K562 (cell line): ENCODE data around the gene TRPC3. TPM values are rescaled to one million over a fixed set of nuclear protein-coding genes. Genes with fewer than 3 reads are reported as not detected.
A peak's percentile ranks its signal among the peaks of the same experiment; 100 is the strongest.

Experiments used
- BCL6 ChIP-seq: fragments of 250-450 bp; sonication (Bioruptor Pico); IDR thresholded peaks from 2 replicates; pipeline ENCODE4 v1.4.0; 2020
- BMI1 ChIP-seq: fragments of 150-350 bp; IDR thresholded peaks from 2 replicates; pipeline ENCODE4 v1.6.1; 2014; ENCODE audit warnings: low read length
- CGGBP1 ChIP-seq: fragments of 250-450 bp; sonication (Bioruptor Pico); IDR thresholded peaks from 2 replicates; pipeline ENCODE4 v1.9.0; 2021; ENCODE audit warnings: mild to moderate bottlenecking
- DMBX1 ChIP-seq: fragments of 250-450 bp; sonication (Bioruptor Pico); IDR thresholded peaks from 2 replicates; pipeline ENCODE4 v1.8.0; 2022; ENCODE audit warnings: inconsistent platforms, mild to moderate bottlenecking, moderate library complexity, borderline replicate concordance
- FOXP1 ChIP-seq: sonication (generic); formaldehyde crosslinking; IDR thresholded peaks from 2 replicates; pipeline ENCODE4 v1.8.0; 2022; ENCODE audit warnings: mild to moderate bottlenecking, missing genetic modification reagents
- PTTG1 ChIP-seq: fragments of 450-650 bp; IDR thresholded peaks from 2 replicates; pipeline ENCODE4 v1.6.1; 2016; ENCODE audit warnings: low read depth, mild to moderate bottlenecking, missing genetic modification characterization, missing compliant biosample characterization
- RBM17 ChIP-seq: fragments of 200-400 bp; formaldehyde crosslinking; IDR thresholded peaks from 2 replicates; pipeline ENCODE4 v1.6.1; 2017; ENCODE audit warnings: low read depth, mild to moderate bottlenecking, low read length, borderline replicate concordance
- SRSF1 ChIP-seq: fragments of 200-400 bp; formaldehyde crosslinking; IDR thresholded peaks from 2 replicates; pipeline ENCODE4 v1.6.1; 2017; ENCODE audit warnings: mild to moderate bottlenecking, low read depth, low read length, moderate library complexity
- SUPT5H ChIP-seq: fragments of 450-650 bp; IDR thresholded peaks from 2 replicates; pipeline ENCODE4 v1.6.1; 2016
- TAF1 ChIP-seq: IDR thresholded peaks from 2 replicates; pipeline ENCODE4 v1.6.1; 2011; ENCODE audit warnings: mild to moderate bottlenecking, low read length, moderate library complexity; ENCODE audit not compliant: insufficient read depth, control insufficient read depth, severe bottlenecking; ENCODE audit errors: extremely low read depth
- THAP12 ChIP-seq: fragments of 250-450 bp; sonication (Bioruptor Pico); IDR thresholded peaks from 2 replicates; pipeline ENCODE4 v1.9.0; 2021; ENCODE audit warnings: mild to moderate bottlenecking, inconsistent platforms
- ZBTB11 ChIP-seq, 3 experiments: fragments of 200-800 bp in 1 of 3; fragments of 250-450 bp in 1 of 3; fragments of 450-650 bp in 1 of 3; sonication (Bioruptor Pico) in 1 of 3; sonication (Bioruptor generic) in 1 of 3; formaldehyde crosslinking in 1 of 3; IDR thresholded peaks; 2 replicates each; pipeline versions ENCODE4 v1.6.1 to v1.8.0; 2016 to 2022; ENCODE audit warnings: mild to moderate bottlenecking in 2 of 3, missing genetic modification characterization in 2 of 3, missing compliant biosample characterization in 1 of 3, moderate library complexity in 1 of 3
- ZBTB2 ChIP-seq: fragments of 450-650 bp; IDR thresholded peaks from 2 replicates; pipeline ENCODE4 v1.6.1; 2016; ENCODE audit warnings: antibody characterized with exemption
- ZBTB8A ChIP-seq: fragments of 450-650 bp; IDR thresholded peaks from 2 replicates; pipeline ENCODE4 v1.6.1; 2018; ENCODE audit warnings: mild to moderate bottlenecking, moderate library complexity; ENCODE audit not compliant: partially characterized antibody
- ZHX1 ChIP-seq: fragments of 150-350 bp; conservative IDR thresholded peaks from 2 replicates; pipeline ENCODE4 v1.6.1; 2014; ENCODE audit warnings: low read length
- polyA plus RNA-seq, 8 experiments: library from polyadenylated mRNA; depleted of rRNA in 4 of 8; stranded (reverse) in 5 of 8; unstranded in 3 of 8; fragments of >200 nt; fragmentation: Nextera tagmentation in 2 of 8; fragmentation: Illumina TruSeq in 1 of 8; extraction: Ambion mirVana in 2 of 8; extraction: Trizol in 1 of 8; gene quantifications; 2 replicates each; pipeline versions ENCODE4 v1.2.1 to v1.2.3, GENCODE V29; 2011 to 2014; ENCODE audit warnings: inconsistent platforms in 1 of 8, missing spikeins in 1 of 8
- total RNA-seq, 7 experiments: library from RNA; depleted of rRNA in 6 of 7; stranded (reverse); fragments of >200 nt in 6 of 7; fragmentation: Illumina TruSeq in 2 of 7; extraction: Trizol in 2 of 7; gene quantifications; 2 replicates each; pipeline versions ENCODE4 v1.2.1 to v1.2.3, GENCODE V29; 2011 to 2021; ENCODE audit warnings: low replicate concordance in 1 of 7

The TRPC3 gene
- total and polyA plus RNA-seq, 9 of the 15 experiments (the other 6 are each of a cell fraction or from before 2014, with no cell fraction given), result 0.01 to 0.27 (median 0.11) TPM

- no peak for TF ChIP-seq DMBX1 (CRISPR knock-in tag)
- TF ChIP-seq SRSF1, result no peak
- TF ChIP-seq CGGBP1 (CRISPR knock-in tag), result no peak
- no peak for TF ChIP-seq THAP12 (CRISPR knock-in tag)
- TF ChIP-seq ZBTB8A, result no peak
- peak; percentile 56; the same call in 1 of the 2 replicates for TF ChIP-seq ZBTB2
- no peak for TF ChIP-seq PTTG1
- no peak for TF ChIP-seq BMI1
- no peak for TF ChIP-seq RBM17
- TF ChIP-seq SUPT5H, result peak; percentile 85
- TF ChIP-seq TAF1, result peak; percentile 64
- peak in 1 of 3 experiments; percentile 64; a peak in 1 of 6 replicates for TF ChIP-seq ZBTB11 (CRISPR knock-in tag; IDR thresholded peaks at IDR 0.05)
- TF ChIP-seq ZHX1, result no peak
- no peak for TF ChIP-seq BCL6 (CRISPR knock-in tag)
- no peak for TF ChIP-seq FOXP1 (CRISPR knock-in tag)
Measured at GRCh38 chr4:121869841-121870822, 81.7 kb downstream of the TRPC3 start, which contains the start of gene BBS7 (continued).
